Sigmoid colon (tissue), 4 donors: Measurements from ENCODE around the gene GORASP2.

Experiments used
- POLR2A ChIP-seq, 2 donors: fragments of 450-650 bp; IDR thresholded peaks; one replicate each; pipeline ENCODE4 v1.6.1; 2016; ENCODE audit warnings: antibody characterized with exemption in 2 of 2, mild to moderate bottlenecking in 2 of 2, moderate library complexity in 2 of 2
- POLR2AphosphoS5 ChIP-seq, 4 donors: sonication (generic); formaldehyde crosslinking; IDR thresholded peaks; one replicate each; pipeline ENCODE4 v1.6.1; 2017; ENCODE audit warnings: antibody characterized with exemption in 4 of 4
- TF ChIP-seq, protein P1 (sequence below), 4 experiments: fragments of 450-650 bp in 3 of 4; fragments of 200-600 bp in 1 of 4; IDR thresholded peaks; one replicate each; pipeline ENCODE4 v1.5.1; 2016 to 2019; ENCODE audit warnings: antibody characterized with exemption in 4 of 4, mild to moderate bottlenecking in 3 of 4, moderate library complexity in 2 of 4

DNA sequence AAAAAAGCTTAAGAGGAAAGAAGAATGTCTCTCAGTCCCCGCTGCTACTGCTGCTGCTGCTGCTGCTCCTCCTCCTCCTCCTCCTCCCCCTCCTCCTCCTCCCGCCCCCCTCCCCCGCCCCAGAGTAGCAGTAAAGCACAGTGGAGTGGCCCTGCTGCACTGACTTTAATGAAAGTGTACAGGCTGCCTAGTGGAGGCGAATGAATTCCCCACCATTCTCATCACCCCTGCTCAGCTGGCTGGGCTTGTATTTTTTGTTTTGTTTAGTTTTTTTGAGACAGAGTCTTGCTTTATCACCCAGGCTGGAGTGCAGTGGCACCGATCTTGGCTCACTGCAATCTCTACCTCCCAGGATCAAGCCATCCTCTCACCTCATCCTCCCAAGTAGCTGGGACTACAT is 34.3 kb downstream of the GORASP2 start:
- TF ChIP-seq, protein P1, sequence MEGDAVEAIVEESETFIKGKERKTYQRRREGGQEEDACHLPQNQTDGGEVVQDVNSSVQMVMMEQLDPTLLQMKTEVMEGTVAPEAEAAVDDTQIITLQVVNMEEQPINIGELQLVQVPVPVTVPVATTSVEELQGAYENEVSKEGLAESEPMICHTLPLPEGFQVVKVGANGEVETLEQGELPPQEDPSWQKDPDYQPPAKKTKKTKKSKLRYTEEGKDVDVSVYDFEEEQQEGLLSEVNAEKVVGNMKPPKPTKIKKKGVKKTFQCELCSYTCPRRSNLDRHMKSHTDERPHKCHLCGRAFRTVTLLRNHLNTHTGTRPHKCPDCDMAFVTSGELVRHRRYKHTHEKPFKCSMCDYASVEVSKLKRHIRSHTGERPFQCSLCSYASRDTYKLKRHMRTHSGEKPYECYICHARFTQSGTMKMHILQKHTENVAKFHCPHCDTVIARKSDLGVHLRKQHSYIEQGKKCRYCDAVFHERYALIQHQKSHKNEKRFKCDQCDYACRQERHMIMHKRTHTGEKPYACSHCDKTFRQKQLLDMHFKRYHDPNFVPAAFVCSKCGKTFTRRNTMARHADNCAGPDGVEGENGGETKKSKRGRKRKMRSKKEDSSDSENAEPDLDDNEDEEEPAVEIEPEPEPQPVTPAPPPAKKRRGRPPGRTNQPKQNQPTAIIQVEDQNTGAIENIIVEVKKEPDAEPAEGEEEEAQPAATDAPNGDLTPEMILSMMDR (IDR thresholded peaks at IDR 0.05) = no peak
- no peak for TF ChIP-seq POLR2AphosphoS5 (IDR thresholded peaks at IDR 0.05)
- TF ChIP-seq POLR2A (IDR thresholded peaks at IDR 0.05) = no peak
